ENCODE results near the gene GAREM1. TPM values are rescaled to one million over a fixed set of nuclear protein-coding genes. Genes with fewer than 3 reads are reported as not detected.
A peak's percentile ranks its signal among the peaks of the same experiment; 100 is the strongest.

GAREM1 gene
- total RNA-seq, 1 donor from 2014 or later, result 8.7 TPM

- peaks cover 4% of the 10 kb centered on the region for H3K9me3 Mint-ChIP-seq (ENCODE audit: unreplicated experiment)
- peaks cover 37% of the 10 kb centered on the region for H3K4me1 Mint-ChIP-seq (ENCODE audit: low read depth, unreplicated experiment)
- H3K4me3 Mint-ChIP-seq (ENCODE audit: unreplicated experiment), result no peak overlapping the region
- no peaks in the 10 kb centered on the region for H3K36me3 Mint-ChIP-seq (ENCODE audit: unreplicated experiment)
- TF ChIP-seq CTCF (IDR thresholded peaks at IDR 0.05; ENCODE audit: partially characterized antibody, unreplicated experiment), result no peak
- DNase-seq, result no peak
- peaks cover 2% of the 10 kb centered on the region for H3K27me3 Mint-ChIP-seq (ENCODE audit: unreplicated experiment)
- peak overlapping the region; percentile 73 for H3K27ac Mint-ChIP-seq (ENCODE audit: unreplicated experiment)
These were observed 148.9 kb downstream of the GAREM1 start for GRCh38 chr18:32321826-32322225.

- Mint-ChIP-seq H3K27me3 (ENCODE audit: unreplicated experiment) (peaks cover 2% of the 10 kb centered on the region), H3K36me3 (ENCODE audit: unreplicated experiment) (no peaks in the 10 kb centered on the region), H3K27ac (ENCODE audit: unreplicated experiment) (no peak overlapping the region), H3K9me3 (ENCODE audit: unreplicated experiment) (peaks cover 2% of the 10 kb centered on the region), H3K4me1 (ENCODE audit: low read depth, unreplicated experiment) (peaks cover 30% of the 10 kb centered on the region), H3K4me3 (ENCODE audit: unreplicated experiment) (no peak overlapping the region)
- DNase-seq, result no peak
- TF ChIP-seq CTCF (IDR thresholded peaks at IDR 0.05; ENCODE audit: partially characterized antibody, unreplicated experiment), result no peak
These were observed 151.6 kb downstream of the GAREM1 start for GRCh38 chr18:32319084-32319483.

- H3K4me1 Mint-ChIP-seq (ENCODE audit: low read depth, unreplicated experiment), result peaks cover 26% of the 10 kb centered on the region
- TF ChIP-seq CTCF (IDR thresholded peaks at IDR 0.05; ENCODE audit: partially characterized antibody, unreplicated experiment), result no peak
These were observed 152.1 kb downstream of the GAREM1 start for GRCh38 chr18:32318581-32318980.

GRCh38 chr18:32317651-32318050 is 153.0 kb downstream of the GAREM1 start:
- Mint-ChIP-seq H3K27me3 (ENCODE audit: unreplicated experiment) (peaks cover 2% of the 10 kb centered on the region), H3K27ac (ENCODE audit: unreplicated experiment) (no peak overlapping the region), H3K4me3 (ENCODE audit: unreplicated experiment) (no peak overlapping the region), H3K36me3 (ENCODE audit: unreplicated experiment) (no peaks in the 10 kb centered on the region), H3K4me1 (ENCODE audit: low read depth, unreplicated experiment) (peaks cover 24% of the 10 kb centered on the region), H3K9me3 (ENCODE audit: unreplicated experiment) (no peaks in the 10 kb centered on the region)
- no peak for DNase-seq
- TF ChIP-seq CTCF (IDR thresholded peaks at IDR 0.05; ENCODE audit: partially characterized antibody, unreplicated experiment), result no peak

More at GRCh38 chr18:32318581-32318980, 152.1 kb downstream of the GAREM1 start:
- H3K27me3 Mint-ChIP-seq (ENCODE audit: unreplicated experiment), result peaks cover 2% of the 10 kb centered on the region
- no peak overlapping the region for H3K27ac Mint-ChIP-seq (ENCODE audit: unreplicated experiment)
- H3K36me3 Mint-ChIP-seq (ENCODE audit: unreplicated experiment), result no peaks in the 10 kb centered on the region
- no peak overlapping the region for H3K4me3 Mint-ChIP-seq (ENCODE audit: unreplicated experiment)
- no peak for DNase-seq
- no peaks in the 10 kb centered on the region for H3K9me3 Mint-ChIP-seq (ENCODE audit: unreplicated experiment)

- Mint-ChIP-seq H3K4me3 (ENCODE audit: unreplicated experiment) (no peak overlapping the region), H3K4me1 (ENCODE audit: low read depth, unreplicated experiment) (peaks cover 9% of the 10 kb centered on the region), H3K9me3 (ENCODE audit: unreplicated experiment) (no peaks in the 10 kb centered on the region), H3K27ac (ENCODE audit: unreplicated experiment) (no peak overlapping the region), H3K36me3 (ENCODE audit: unreplicated experiment) (no peaks in the 10 kb centered on the region), H3K27me3 (ENCODE audit: unreplicated experiment) (peaks cover 2% of the 10 kb centered on the region)
- no peak for DNase-seq
- TF ChIP-seq CTCF (IDR thresholded peaks at IDR 0.05; ENCODE audit: partially characterized antibody, unreplicated experiment), result no peak
These were observed 154.8 kb downstream of the GAREM1 start for GRCh38 chr18:32315881-32316280.

Measured in glutamatergic neuron (in vitro differentiated cells).